Right lobe of liver (tissue), 6 donors: ENCODE measurements around the gene CBFA2T2. TPM values are rescaled to one million over a fixed set of nuclear protein-coding genes. Genes with fewer than 3 reads are reported as not detected.
A peak's percentile ranks its signal among the peaks of the same experiment; 100 is the strongest.
"Not testable (repeated sequence)": the region's sequence is repeated elsewhere in the genome, so short reads cannot be mapped to it uniquely, and the experiment has no call there.

Experiments
- ATAC-seq, 4 donors: fragments of 200-7000 bp; cut with Tn5 transposase; one replicate each; pipeline ENCODE4 v1.9.1; 2020; ENCODE audit warnings: mild to moderate bottlenecking in 4 of 4, moderate library complexity in 4 of 4
- DNase-seq, 3 donors: peaks; one replicate each; pipeline ENCODE4 v3.0.0-alpha.2; 2020
- H3K27ac ChIP-seq, 3 donors: fragments of 200-600 bp; one replicate each; pipeline ENCODE4 v1.8.0; 2022
- H3K27me3 ChIP-seq, 2 donors: fragments of 200-600 bp; one replicate each; pipeline ENCODE4 v1.8.0; 2022
- H3K36me3 ChIP-seq, 4 donors: fragments of 200-600 bp; sonication (generic) in 1 of 4; one replicate each; pipeline versions ENCODE4 v1.5.1 to v1.8.0; 2017 to 2022; ENCODE audit warnings: control low read depth in 1 of 4
- H3K4me1 ChIP-seq, 4 donors: fragments of 200-600 bp; sonication (generic) in 1 of 4; one replicate each; pipeline versions ENCODE4 v1.5.1 to v1.8.0; 2017 to 2022; ENCODE audit warnings: control low read depth in 1 of 4
- H3K4me3 ChIP-seq, 3 donors: fragments of 200-600 bp; one replicate each; pipeline ENCODE4 v1.8.0; 2022
- H3K9me3 ChIP-seq, 4 donors: fragments of 200-600 bp; sonication (generic) in 1 of 4; one replicate each; pipeline versions ENCODE4 v1.5.1 to v1.8.0; 2017 to 2022; ENCODE audit warnings: control low read depth in 1 of 4
- POLR2A ChIP-seq: fragments of 450-650 bp; IDR thresholded peaks from one replicate; pipeline ENCODE4 v1.6.1; 2017; ENCODE audit warnings: antibody characterized with exemption, mild to moderate bottlenecking
- WGBS: methylation state at CpG from one replicate; pipeline ENCODE4 v1.1.6; 2018; ENCODE audit warnings: low coverage, low lambda C conversion rate; ENCODE audit not compliant: insufficient coverage; ENCODE audit errors: missing lambda C conversion rate; 5-methylcytosine and 5-hydroxymethylcytosine counted together
- intact Hi-C, 2 donors: fragments of 100-400 bp; cut with DNase I; formaldehyde crosslinking; loops; one replicate each; pipeline versions ENCODE4 v1.11.2 to v1.14.1; 2022
- total RNA-seq, 6 experiments: library from RNA; depleted of rRNA in 2 of 6; stranded (reverse); fragments of >200 nt in 2 of 6; fragmentation: NEBNext Ultra II Directional in 3 of 6; extraction: Animal tissue kit (Norgen Biotek cat#: 25700) in 3 of 6; gene quantifications; one replicate each; pipeline versions ENCODE4 v1.1.0 to v1.2.4, GENCODE V29; 2016 to 2023
- TF ChIP-seq, protein P1 (sequence below), 4 donors: fragments of 200-600 bp in 3 of 4; fragments of 450-650 bp in 1 of 4; IDR thresholded peaks; one replicate each; pipeline versions ENCODE4 v1.5.1 to v1.8.0; 2016 to 2022; ENCODE audit warnings: antibody characterized with exemption in 4 of 4, mild to moderate bottlenecking in 2 of 4
- donor health status: DM: no; HTN: yes; CAD: no.
- donor health status: DM: no; HTN: no; CAD: no.
- donor health status: DM: no; HTN: no; CAD: no.
- donor health status: DM: no; HTN: yes; CAD: no.
- donor health status: DM: no; HTN: yes; CAD: no.

CBFA2T2 gene
- total RNA-seq, 6 experiments from 2014 or later, result 4.5 to 7.3 (median 5.6) TPM

DNA sequence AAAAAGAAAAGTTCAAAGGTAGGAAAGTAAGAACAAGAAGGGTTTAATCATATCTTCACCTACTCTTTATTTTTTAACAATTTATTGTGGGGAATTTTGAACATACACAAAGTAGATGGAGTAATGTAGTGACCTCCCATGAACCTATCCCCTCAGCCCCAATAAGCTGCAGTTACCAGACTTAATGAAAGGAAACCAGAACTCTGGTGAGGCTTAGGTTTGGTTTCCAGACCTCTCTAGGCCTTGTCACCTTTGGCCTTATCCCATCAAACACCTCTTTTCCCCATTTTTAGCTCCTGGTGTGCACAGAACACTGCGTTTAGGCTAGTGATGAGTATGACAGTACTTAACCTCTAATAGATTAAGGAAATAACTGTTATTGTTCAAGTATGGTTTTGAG, 42.0 kb downstream of the CBFA2T2 start:
- H3K27ac ChIP-seq, result no peak overlapping the region
- ATAC-seq (no peak), DNase-seq (no peak)
- no peaks in the 10 kb centered on the region for H3K36me3 ChIP-seq
- H3K4me1 ChIP-seq, result peaks cover 0 to 16% (median 6%) of the 10 kb centered on the region in 4 donors
- TF ChIP-seq POLR2A, result no peak
- TF ChIP-seq, protein P1, sequence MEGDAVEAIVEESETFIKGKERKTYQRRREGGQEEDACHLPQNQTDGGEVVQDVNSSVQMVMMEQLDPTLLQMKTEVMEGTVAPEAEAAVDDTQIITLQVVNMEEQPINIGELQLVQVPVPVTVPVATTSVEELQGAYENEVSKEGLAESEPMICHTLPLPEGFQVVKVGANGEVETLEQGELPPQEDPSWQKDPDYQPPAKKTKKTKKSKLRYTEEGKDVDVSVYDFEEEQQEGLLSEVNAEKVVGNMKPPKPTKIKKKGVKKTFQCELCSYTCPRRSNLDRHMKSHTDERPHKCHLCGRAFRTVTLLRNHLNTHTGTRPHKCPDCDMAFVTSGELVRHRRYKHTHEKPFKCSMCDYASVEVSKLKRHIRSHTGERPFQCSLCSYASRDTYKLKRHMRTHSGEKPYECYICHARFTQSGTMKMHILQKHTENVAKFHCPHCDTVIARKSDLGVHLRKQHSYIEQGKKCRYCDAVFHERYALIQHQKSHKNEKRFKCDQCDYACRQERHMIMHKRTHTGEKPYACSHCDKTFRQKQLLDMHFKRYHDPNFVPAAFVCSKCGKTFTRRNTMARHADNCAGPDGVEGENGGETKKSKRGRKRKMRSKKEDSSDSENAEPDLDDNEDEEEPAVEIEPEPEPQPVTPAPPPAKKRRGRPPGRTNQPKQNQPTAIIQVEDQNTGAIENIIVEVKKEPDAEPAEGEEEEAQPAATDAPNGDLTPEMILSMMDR (IDR thresholded peaks at IDR 0.05), result no peak
- H3K27me3 ChIP-seq, result no peaks in the 10 kb centered on the region
- no peak overlapping the region for H3K4me3 ChIP-seq
- WGBS, result 54% methylated on average over 1 of the region's 1 CpG
- intact Hi-C loops, result no loop called here
- H3K9me3 ChIP-seq, result no peaks in the 10 kb centered on the region

DNA sequence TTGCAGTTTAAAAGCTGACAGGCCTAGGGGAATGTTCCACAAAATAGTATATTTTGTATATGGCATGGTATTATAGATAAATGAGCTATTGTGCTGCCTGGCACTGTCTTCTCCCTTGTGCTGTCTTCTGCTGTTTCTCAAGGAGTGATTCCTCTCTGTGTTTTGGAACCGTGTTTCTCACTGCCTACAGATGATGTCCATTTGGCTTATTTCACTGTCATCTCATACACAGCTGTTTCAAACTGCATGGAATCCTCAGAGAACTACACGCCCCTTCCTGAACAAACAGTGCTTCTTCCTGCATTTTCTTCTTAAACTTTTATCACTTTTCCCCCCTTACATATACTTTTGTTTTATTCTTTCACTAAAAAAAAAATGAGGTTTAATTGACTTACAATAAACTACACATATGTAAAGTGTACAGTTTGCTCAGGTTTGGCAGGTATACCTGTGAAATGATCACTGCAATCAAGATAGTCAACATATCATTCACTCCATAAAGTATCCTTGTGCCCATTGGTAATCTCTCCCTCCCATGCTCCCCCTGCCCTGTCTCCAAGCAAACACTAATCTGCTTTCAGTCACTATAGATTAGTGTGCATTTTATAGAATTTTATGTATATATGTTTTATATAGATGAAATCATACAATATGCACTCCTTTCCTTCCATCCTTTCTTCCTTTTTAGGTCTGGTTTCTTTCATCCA, 43.0 kb downstream of the CBFA2T2 start:
- Histone ChIP-seq H3K9me3 (no peaks in the 10 kb centered on the region), H3K27ac (no peak overlapping the region), H3K4me1 (peaks cover 0 to 24% (median 6%) of the 10 kb centered on the region in 4 donors), H3K36me3 (no peaks in the 10 kb centered on the region), H3K27me3 (no peaks in the 10 kb centered on the region), H3K4me3 (no peak overlapping the region)
- intact Hi-C loops, result no loop called here
- TF ChIP-seq, protein P1 (IDR thresholded peaks at IDR 0.05), result no peak
- no peak for TF ChIP-seq POLR2A
- ATAC-seq, result no peak
- no peak for DNase-seq
- WGBS, result 37% methylated on average over 2 of the region's 2 CpGs

- H3K4me3 ChIP-seq, H3K36me3 ChIP-seq, H3K9me3 ChIP-seq, H3K27ac ChIP-seq, H3K27me3 ChIP-seq, ATAC-seq, intact Hi-C loops, DNase-seq: not testable (repeated sequence)
- 70% methylated on average over 2 of the region's 8 CpGs for WGBS
- peaks cover 0 to 42% (median 14%) of the 10 kb centered on the region in 4 donors for H3K4me1 ChIP-seq
Measured at GRCh38 chr20:33535717-33536116, 45.8 kb downstream of the CBFA2T2 start.

DNA sequence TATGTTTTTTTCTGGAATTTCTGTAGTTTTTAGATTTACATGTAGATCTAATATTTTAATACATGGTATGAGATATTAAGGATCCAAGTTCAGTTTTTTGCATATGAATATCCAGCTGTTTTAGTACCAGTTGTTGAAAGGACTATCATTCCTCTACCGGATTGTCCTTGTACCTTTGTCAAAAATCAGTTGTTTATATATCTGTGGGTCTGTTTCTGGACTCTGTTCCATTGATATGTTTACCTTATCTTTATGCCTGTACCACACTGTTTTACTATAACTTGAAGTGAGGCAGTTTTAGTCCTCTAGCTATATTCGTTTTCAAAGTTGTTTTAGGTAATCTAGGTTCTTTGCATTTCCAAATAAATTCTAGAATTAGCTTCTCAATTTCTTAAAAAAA, 47.7 kb downstream of the CBFA2T2 start:
- TF ChIP-seq, protein P1 (IDR thresholded peaks at IDR 0.05), result no peak
- TF ChIP-seq POLR2A, result no peak
- H3K9me3 ChIP-seq, result no peaks in the 10 kb centered on the region
- H3K27me3 ChIP-seq, result no peaks in the 10 kb centered on the region
- no peak overlapping the region for H3K27ac ChIP-seq
- H3K36me3 ChIP-seq, result no peaks in the 10 kb centered on the region
- DNase-seq (no peak), ATAC-seq (peak in 3 of 4 donors; percentile 34 to 57 (median 52))
- peaks cover 0 to 47% (median 12%) of the 10 kb centered on the region in 4 donors for H3K4me1 ChIP-seq
- intact Hi-C loops, result no loop called here
- H3K4me3 ChIP-seq, result no peak overlapping the region
- WGBS, result 19% methylated on average over 2 of the region's 2 CpGs

GRCh38 chr20:33539129-33539528, 49.2 kb downstream of the CBFA2T2 start:
- H3K27ac ChIP-seq, result peak overlapping the region in 2 of 3 donors; percentile 25 to 50
- H3K27me3 ChIP-seq, result no peaks in the 10 kb centered on the region
- TF ChIP-seq POLR2A, result no peak
- TF ChIP-seq, protein P1 (IDR thresholded peaks at IDR 0.05), result no peak
- H3K36me3 ChIP-seq, result no peaks in the 10 kb centered on the region
- peaks cover 0 to 47% (median 12%) of the 10 kb centered on the region in 4 donors for H3K4me1 ChIP-seq
- no peaks in the 10 kb centered on the region for H3K9me3 ChIP-seq
- intact Hi-C loops, result no loop called here
- ATAC-seq (peak; percentile 86 to 92 (median 91)), DNase-seq (no peak)
- 15% methylated on average over 1 of the region's 1 CpG for WGBS
- no peak overlapping the region for H3K4me3 ChIP-seq
